MCF 10A (cell line): ENCODE measurements around the gene DRAM2. TPM values are rescaled to one million over a fixed set of nuclear protein-coding genes. Genes with fewer than 3 reads are reported as not detected.

Experiments used
- BruUV-seq: library from RNA; stranded (reverse); fragments of 400-500 nt; replicated peaks from 2 replicates; lab custom pipeline; 2021; lab: Mats Ljungman, UMichigan
- CTCF ChIA-PET: fragments of 300-600 bp; sonication (Branson Sonifier 250); formaldehyde crosslinking; extraction: SDS; loops from one replicate; lab custom pipeline; 2021; ENCODE audit warnings: antibody characterized with exemption, inconsistent platforms; lab: Yijun Ruan, JAX
- POLR2A ChIA-PET: fragments of 300-600, 350-650 bp; sonication (Branson Sonifier 250); formaldehyde crosslinking; extraction: SDS; loops from one replicate; lab custom pipeline; 2020; ENCODE audit warnings: antibody characterized with exemption, inconsistent platforms; lab: Yijun Ruan, JAX
- DNase-seq: peaks from one replicate; pipeline ENCODE4 v3.0.0-alpha.2; 2018; ENCODE audit not compliant: unreplicated experiment
- H3K27ac Mint-ChIP-seq: one replicate; pipeline ENCODE4 v1.8.0; 2022; ENCODE audit warnings: mild to moderate bottlenecking, low read depth, mixed read lengths; ENCODE audit not compliant: unreplicated experiment
- H3K27me3 Mint-ChIP-seq: one replicate; pipeline ENCODE4 v1.8.0; 2022; ENCODE audit warnings: mixed read lengths; ENCODE audit not compliant: insufficient read depth, unreplicated experiment
- H3K36me3 Mint-ChIP-seq: one replicate; pipeline ENCODE4 v1.8.0; 2022; ENCODE audit warnings: mild to moderate bottlenecking, moderate library complexity, mixed read lengths; ENCODE audit not compliant: insufficient read depth, unreplicated experiment
- H3K4me1 Mint-ChIP-seq: one replicate; pipeline ENCODE4 v1.8.0; 2022; ENCODE audit warnings: mixed read lengths; ENCODE audit not compliant: insufficient read depth, unreplicated experiment
- H3K4me3 Mint-ChIP-seq: one replicate; pipeline ENCODE4 v1.8.0; 2022; ENCODE audit warnings: mild to moderate bottlenecking, moderate library complexity, mixed read lengths; ENCODE audit not compliant: unreplicated experiment
- H3K9me3 Mint-ChIP-seq: one replicate; pipeline ENCODE4 v1.8.0; 2022; ENCODE audit warnings: mixed read lengths; ENCODE audit not compliant: unreplicated experiment
- CTCF ChIP-seq: fragments of 200-600 bp; IDR thresholded peaks from one replicate; pipeline ENCODE4 v1.8.0; 2022; ENCODE audit warnings: antibody characterized with exemption, mild to moderate bottlenecking; ENCODE audit not compliant: unreplicated experiment
- intact Hi-C: fragments of 100-400 bp; cut with micrococcal nuclease; formaldehyde crosslinking; loops from 2 replicates; pipeline ENCODE4 v1.14.1; 2022
- total RNA-seq: library from RNA; stranded (reverse); gene quantifications from 2 replicates; pipeline ENCODE4 v1.2.3, GENCODE V29; 2022

The DRAM2 gene
- total RNA-seq, 1 experiment from 2014 or later: 32.1 TPM

- Mint-ChIP-seq H3K36me3 (peaks cover 46% of the 10 kb centered on the region), H3K4me1 (peaks cover 41% of the 10 kb centered on the region), H3K9me3 (no peaks in the 10 kb centered on the region), H3K27ac (no peak overlapping the region), H3K4me3 (no peak overlapping the region), H3K27me3 (no peaks in the 10 kb centered on the region)
- intact Hi-C loops: no loop called here
- ChIA-PET CTCF (interaction anchor here (0.7 kb wide), 1 partner anchor 115 kb away, joined by 3 read pairs; no protein-coding TSS in a partner anchor), POLR2A (no interaction called here)
- no peak for TF ChIP-seq CTCF
- no TSS peak for BruUV-seq
- no peak for DNase-seq
Measured at GRCh38 chr1:111145542-111145941, 5.6 kb upstream of the DRAM2 start.

GRCh38 chr1:111142356-111142975 is 2.6 kb upstream of the DRAM2 start:
- intact Hi-C loops: no loop called here
- Mint-ChIP-seq H3K4me3 (peak overlapping the region; percentile 94), H3K27me3 (no peaks in the 10 kb centered on the region), H3K36me3 (peaks cover 22% of the 10 kb centered on the region), H3K4me1 (peaks cover 34% of the 10 kb centered on the region), H3K9me3 (no peaks in the 10 kb centered on the region), H3K27ac (peak overlapping the region; percentile 97)
- no peak for TF ChIP-seq CTCF
- no TSS peak for BruUV-seq
- ChIA-PET POLR2A (interaction anchor here (0.6 to 2.9 kb wide), 12 partner anchors 8 to 568 kb away, joined by 3 to 12 read pairs (median 3); partner anchors contain the start of gene LRIF1), CTCF (interaction anchor here (0.7 to 1.8 kb wide), 4 partner anchors 112 to 1837 kb away, joined by 3 to 9 read pairs (median 4); no protein-coding TSS in a partner anchor)
- DNase-seq: peak; percentile 22

- ChIA-PET POLR2A (interaction anchor here (0.6 to 2.9 kb wide), 17 partner anchors 9 to 597 kb away, joined by 3 to 12 read pairs (median 3); partner anchors contain the start of genes ATP5PB, INKA2, LRIF1 and WDR77), CTCF (interaction anchor here (0.6 to 1.8 kb wide), 5 partner anchors 104 to 1836 kb away, joined by 3 to 9 read pairs (median 4); no protein-coding TSS in a partner anchor)
- TF ChIP-seq CTCF: no peak
- Mint-ChIP-seq H3K4me3 (peak overlapping the region; percentile 94), H3K4me1 (peaks cover 30% of the 10 kb centered on the region), H3K9me3 (no peaks in the 10 kb centered on the region), H3K36me3 (peaks cover 25% of the 10 kb centered on the region), H3K27me3 (no peaks in the 10 kb centered on the region), H3K27ac (peak overlapping the region; percentile 97)
- no TSS peak for BruUV-seq
- intact Hi-C loops: loop anchor here (2.0 kb wide), 1 partner anchor 109 kb away; no protein-coding TSS in a partner anchor
- peak; percentile 56 for DNase-seq
Measured at GRCh38 chr1:111141245-111142220, 1.6 kb upstream of the DRAM2 start.
